ENCODE results near the gene RHBDL3.

GRCh38 chr17:32288615-32289014, 23.0 kb downstream of the RHBDL3 start:
- no peak for TF ChIP-seq EZH2 (IDR thresholded peaks at IDR 0.05; ENCODE audit: low read depth)
- no peak for TF ChIP-seq CTCF (conservative IDR thresholded peaks at IDR 0.05)

Measured in PC-9 (cell line).